Natural killer cell (primary cell): Measurements from ENCODE around the gene SPDEF. TPM values are rescaled to one million over a fixed set of nuclear protein-coding genes. Genes with fewer than 3 reads are reported as not detected.

Experiments used
- ATAC-seq, 3 donors: fragments of 150-1000 bp in 2 of 3; fragments of 200-7000 bp in 1 of 3; cut with Tn5 transposase; 1 replicate in 1 of 3; 2 replicates in 2 of 3; pipeline ENCODE4 v1.10.0; 2021; ENCODE audit warnings: mild to moderate bottlenecking in 2 of 3, moderate library complexity in 2 of 3
- DNase-seq, 2 donors: peaks; one replicate each; pipeline versions ENCODE4 v3.0.0 to v3.0.0-alpha.2; 2013 to 2021; ENCODE audit warnings: mixed read lengths in 1 of 2
- H3K27ac ChIP-seq: one replicate; pipeline ENCODE4 v1.5.1; 2013; ENCODE audit warnings: mild to moderate bottlenecking, low read length
- H3K27me3 ChIP-seq: one replicate; pipeline ENCODE4 v1.6.1; 2013; ENCODE audit warnings: low read length; ENCODE audit not compliant: control insufficient read depth, insufficient read depth
- H3K36me3 ChIP-seq: one replicate; pipeline ENCODE4 v1.6.1; 2013; ENCODE audit warnings: low read length; ENCODE audit not compliant: control insufficient read depth, insufficient read depth
- H3K4me1 ChIP-seq: one replicate; pipeline ENCODE4 v1.6.1; 2013; ENCODE audit warnings: low read length; ENCODE audit not compliant: control insufficient read depth, insufficient read depth
- H3K4me3 ChIP-seq: one replicate; pipeline ENCODE4 v1.5.1; 2013; ENCODE audit warnings: low read length
- H3K9me3 ChIP-seq: one replicate; pipeline ENCODE4 v1.6.1; 2013; ENCODE audit warnings: low read length; ENCODE audit not compliant: control insufficient read depth, insufficient read depth
- H3K27ac Mint-ChIP-seq, 2 donors: one replicate each; pipeline ENCODE4 v1.8.0; 2022; ENCODE audit warnings: mild to moderate bottlenecking in 2 of 2, mixed read lengths in 2 of 2, moderate library complexity in 1 of 2
- H3K27me3 Mint-ChIP-seq, 2 donors: one replicate each; pipeline ENCODE4 v1.8.0; 2022; ENCODE audit warnings: low read depth in 2 of 2, mixed read lengths in 2 of 2
- H3K36me3 Mint-ChIP-seq: one replicate; pipeline ENCODE4 v1.8.0; 2022; ENCODE audit warnings: mixed read lengths
- H3K4me1 Mint-ChIP-seq, 2 donors: one replicate each; pipeline ENCODE4 v1.8.0; 2022; ENCODE audit warnings: mixed read lengths in 2 of 2
- H3K4me3 Mint-ChIP-seq: one replicate; pipeline ENCODE4 v1.8.0; 2022; ENCODE audit warnings: mild to moderate bottlenecking, moderate library complexity, mixed read lengths
- H3K9me3 Mint-ChIP-seq, 2 donors: one replicate each; pipeline ENCODE4 v1.8.0; 2022; ENCODE audit warnings: mixed read lengths in 2 of 2
- WGBS: methylation state at CpG from one replicate; pipeline ENCODE4 v1.1.7; 2013; ENCODE audit warnings: missing lambda C conversion rate; ENCODE audit not compliant: insufficient coverage; 5-methylcytosine and 5-hydroxymethylcytosine counted together
- intact Hi-C: fragments of 100-400 bp; cut with micrococcal nuclease; formaldehyde crosslinking; loops from one replicate; pipeline ENCODE4 v1.14.2; 2022
- total RNA-seq, 4 donors: library from RNA; stranded (reverse); fragments of 120-200 nt in 1 of 4; gene quantifications; one replicate each; pipeline versions ENCODE4 v1.2.3 to v1.2.4, GENCODE V29; 2013 to 2022
- TF ChIP-seq, protein P1 (sequence below): fragments of 200-600 bp; IDR thresholded peaks from one replicate; pipeline ENCODE4 v1.8.0; 2022; ENCODE audit warnings: antibody characterized with exemption

Gene SPDEF
- total RNA-seq, 3 donors from 2014 or later (not counting 1 experiment from before 2014, with no cell fraction given) = 0.25 to 0.68 (median 0.45) TPM

DNA sequence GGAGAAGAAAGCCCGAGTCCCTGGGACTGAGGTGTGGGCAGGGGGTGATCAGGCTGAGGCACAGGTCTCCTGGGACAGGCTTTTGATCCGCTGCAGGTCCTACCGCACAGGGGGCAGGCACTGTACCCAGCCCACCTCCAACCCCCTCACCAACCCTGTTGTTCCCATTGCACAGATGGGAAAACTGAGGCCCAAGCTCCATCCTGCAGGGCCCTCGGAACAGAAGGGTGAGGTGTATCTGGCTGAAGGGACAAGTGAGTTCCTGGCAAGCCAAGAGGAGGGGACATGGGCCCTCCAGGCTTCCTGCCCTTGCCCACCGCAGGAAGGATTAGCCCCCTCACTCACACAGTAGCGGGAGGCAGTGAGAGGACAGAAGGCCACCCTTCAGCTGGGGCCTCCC, 16.5 kb upstream of the SPDEF start:
- 96% methylated on average over 5 of the region's 6 CpGs for WGBS
- no peak overlapping the region for H3K27ac Mint-ChIP-seq

GRCh38 chr6:34572021-34572420, 15.9 kb upstream of the SPDEF start:
- Mint-ChIP-seq H3K9me3 (no peaks in the 10 kb centered on the region), H3K36me3 (no peaks in the 10 kb centered on the region), H3K27ac (no peak overlapping the region), H3K27me3 (peaks cover 0 to 3% of the 10 kb centered on the region in 2 donors), H3K4me1 (peaks cover 5 to 8% of the 10 kb centered on the region in 2 donors), H3K4me3 (no peak overlapping the region)
- DNase-seq = no peak
- Histone ChIP-seq H3K4me1 (no peaks in the 10 kb centered on the region), H3K36me3 (no peaks in the 10 kb centered on the region), H3K27me3 (no peaks in the 10 kb centered on the region), H3K9me3 (no peaks in the 10 kb centered on the region), H3K4me3 (no peak overlapping the region), H3K27ac (no peak overlapping the region)
- TF ChIP-seq, protein P1, sequence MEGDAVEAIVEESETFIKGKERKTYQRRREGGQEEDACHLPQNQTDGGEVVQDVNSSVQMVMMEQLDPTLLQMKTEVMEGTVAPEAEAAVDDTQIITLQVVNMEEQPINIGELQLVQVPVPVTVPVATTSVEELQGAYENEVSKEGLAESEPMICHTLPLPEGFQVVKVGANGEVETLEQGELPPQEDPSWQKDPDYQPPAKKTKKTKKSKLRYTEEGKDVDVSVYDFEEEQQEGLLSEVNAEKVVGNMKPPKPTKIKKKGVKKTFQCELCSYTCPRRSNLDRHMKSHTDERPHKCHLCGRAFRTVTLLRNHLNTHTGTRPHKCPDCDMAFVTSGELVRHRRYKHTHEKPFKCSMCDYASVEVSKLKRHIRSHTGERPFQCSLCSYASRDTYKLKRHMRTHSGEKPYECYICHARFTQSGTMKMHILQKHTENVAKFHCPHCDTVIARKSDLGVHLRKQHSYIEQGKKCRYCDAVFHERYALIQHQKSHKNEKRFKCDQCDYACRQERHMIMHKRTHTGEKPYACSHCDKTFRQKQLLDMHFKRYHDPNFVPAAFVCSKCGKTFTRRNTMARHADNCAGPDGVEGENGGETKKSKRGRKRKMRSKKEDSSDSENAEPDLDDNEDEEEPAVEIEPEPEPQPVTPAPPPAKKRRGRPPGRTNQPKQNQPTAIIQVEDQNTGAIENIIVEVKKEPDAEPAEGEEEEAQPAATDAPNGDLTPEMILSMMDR = no peak
- no peak for ATAC-seq
- intact Hi-C loops = no loop called here
- WGBS = 90% methylated on average over 16 of the region's 16 CpGs

More for the DNA sequence above, 16.5 kb upstream of the SPDEF start:
- H3K36me3 ChIP-seq = no peaks in the 10 kb centered on the region
- ATAC-seq (no peak), DNase-seq (no peak)
- H3K27me3 Mint-ChIP-seq = peaks cover 0 to 3% of the 10 kb centered on the region in 2 donors
- H3K9me3 ChIP-seq = no peaks in the 10 kb centered on the region
- H3K4me3 Mint-ChIP-seq = no peak overlapping the region
- H3K27me3 ChIP-seq = no peaks in the 10 kb centered on the region
- peaks cover 5 to 8% of the 10 kb centered on the region in 2 donors for H3K4me1 Mint-ChIP-seq
- H3K9me3 Mint-ChIP-seq = no peaks in the 10 kb centered on the region
- H3K27ac ChIP-seq = no peak overlapping the region
- intact Hi-C loops = no loop called here
- no peaks in the 10 kb centered on the region for H3K4me1 ChIP-seq
- no peaks in the 10 kb centered on the region for H3K36me3 Mint-ChIP-seq
- H3K4me3 ChIP-seq = no peak overlapping the region
- TF ChIP-seq, protein P1 = no peak

GRCh38 chr6:34571388-34571787, 15.3 kb upstream of the SPDEF start:
- WGBS = 92% methylated on average over 9 of the region's 9 CpGs
- Histone ChIP-seq H3K36me3 (no peaks in the 10 kb centered on the region), H3K9me3 (no peaks in the 10 kb centered on the region), H3K27me3 (no peaks in the 10 kb centered on the region), H3K27ac (no peak overlapping the region), H3K4me1 (no peaks in the 10 kb centered on the region), H3K4me3 (no peak overlapping the region)
- no peak overlapping the region for H3K27ac Mint-ChIP-seq
- intact Hi-C loops = no loop called here
- ATAC-seq = no peak
- H3K4me3 Mint-ChIP-seq = no peak overlapping the region
- H3K27me3 Mint-ChIP-seq = peaks cover 0 to 3% of the 10 kb centered on the region in 2 donors
- DNase-seq = no peak
- TF ChIP-seq, protein P1 = no peak
- H3K36me3 Mint-ChIP-seq = no peaks in the 10 kb centered on the region
- peaks cover 3 to 6% of the 10 kb centered on the region in 2 donors for H3K4me1 Mint-ChIP-seq
- no peaks in the 10 kb centered on the region for H3K9me3 Mint-ChIP-seq
